Measurements from ENCODE around the gene DDOST.

DDOST gene

DNA sequence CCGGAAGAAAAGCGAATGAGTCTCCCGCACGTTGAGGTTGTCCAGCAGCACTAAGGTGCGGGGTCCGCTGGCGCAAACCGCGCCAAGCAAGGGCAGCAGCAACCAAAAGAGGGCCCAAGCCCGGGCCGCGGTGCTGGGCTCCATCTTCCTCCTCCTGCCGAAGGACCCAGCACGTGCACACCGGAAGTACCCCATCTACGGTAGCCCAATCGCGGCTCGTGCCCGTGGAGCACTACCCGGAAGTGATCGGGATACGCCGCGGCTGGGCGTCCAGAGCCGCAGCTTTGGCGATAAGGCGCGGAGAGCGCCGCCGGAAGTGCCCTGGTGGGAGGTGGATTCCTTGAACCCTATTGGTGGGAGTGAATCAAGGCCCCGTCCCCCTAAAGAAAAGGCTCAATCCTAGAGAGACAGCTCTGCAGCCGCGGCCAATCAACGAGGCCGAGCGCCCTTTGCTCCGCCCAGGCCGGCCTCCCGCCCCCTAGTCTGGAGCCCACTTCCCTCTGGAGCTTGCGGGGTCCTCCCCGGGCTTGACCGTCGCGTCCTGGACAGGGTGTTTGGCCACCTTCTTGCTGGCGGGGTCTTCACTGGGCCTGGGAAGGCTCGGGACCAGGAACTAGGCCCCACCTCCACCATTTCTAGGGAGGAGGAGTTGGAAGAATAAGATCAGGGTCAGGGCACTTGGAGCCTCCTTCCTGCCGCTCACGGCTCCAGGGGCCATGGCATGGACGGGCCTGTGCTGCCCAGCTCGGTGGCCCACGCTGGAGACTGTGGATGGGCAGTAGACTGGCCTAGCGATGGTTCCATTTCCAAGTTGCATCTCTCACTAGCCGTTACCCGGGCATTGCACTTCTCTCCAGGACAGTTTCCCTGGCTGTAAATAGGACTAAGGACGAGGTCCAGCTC lies at the start of gene DDOST:
DDOST (minus strand) TSS at position 163 of the 903 bp plus-strand sequence; CDS start at position 144, 19 bp downstream.
- DNase-seq (ENCODE audit: low read depth in 4 of 4, low spot score in 1 of 4), result peak; percentile 80 to 93 (median 88)

DNA sequence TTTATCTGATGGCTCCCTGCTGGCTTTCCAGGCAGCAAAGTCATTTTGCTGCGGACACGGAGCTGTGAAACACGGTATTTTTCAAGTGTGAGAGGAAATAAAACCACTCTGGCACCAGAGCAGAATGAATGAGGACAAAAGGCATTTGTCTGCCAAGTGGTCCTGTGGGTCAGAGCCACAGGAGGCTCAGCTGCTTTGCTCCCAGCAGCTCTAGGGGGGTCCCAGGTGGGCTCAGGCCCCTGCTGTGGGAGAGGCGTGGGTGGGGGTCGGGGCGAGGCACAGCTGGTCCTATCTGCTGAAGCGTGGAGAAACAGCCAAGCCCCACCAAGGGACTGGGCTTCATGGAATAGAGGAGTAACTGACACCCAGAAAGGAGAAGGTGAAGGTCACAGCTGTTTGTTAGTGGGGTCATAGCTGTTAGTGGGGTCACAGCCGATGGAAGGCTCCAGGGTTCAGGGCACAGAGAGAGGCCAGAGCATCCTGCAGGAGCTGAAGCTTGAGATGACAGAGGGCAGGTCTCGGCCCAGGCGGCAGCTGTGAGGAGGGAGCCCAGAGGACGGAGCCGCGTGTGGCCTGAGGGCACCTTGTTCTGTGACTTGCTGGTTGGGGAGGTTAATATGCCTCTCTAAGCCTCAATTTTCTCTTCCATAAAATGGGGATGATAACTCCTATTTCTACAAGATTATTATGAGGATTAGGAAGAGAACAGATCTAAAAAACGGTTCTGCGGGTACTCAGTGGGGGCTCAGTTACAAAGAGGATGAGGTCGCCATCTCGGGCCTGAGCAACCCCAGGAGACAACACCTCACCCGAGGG lies 49.5 kb upstream of the DDOST start:
- DNase-seq (ENCODE audit: low read depth in 4 of 4, low spot score in 1 of 4), result no peak

DNA sequence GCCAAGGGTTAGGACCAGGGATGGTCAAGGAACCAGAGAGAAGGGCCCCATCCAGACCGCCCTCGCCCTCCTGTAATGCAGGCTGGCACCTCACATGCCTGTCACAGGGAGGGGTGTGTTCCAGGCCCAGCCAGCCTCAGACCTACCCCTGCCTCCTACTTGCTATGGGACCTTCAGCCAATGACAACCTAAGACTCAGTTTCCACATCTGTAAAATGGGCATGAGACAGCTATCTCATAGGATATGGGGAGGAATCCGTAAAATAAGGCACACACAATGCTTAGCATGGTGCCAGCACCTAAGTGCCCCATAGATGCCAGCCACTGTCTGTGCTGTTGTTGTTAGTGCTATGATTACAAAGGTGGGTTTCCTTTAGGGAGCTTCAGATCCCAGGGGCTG lies 48.7 kb upstream of the DDOST start:
- DNase-seq (ENCODE audit: low read depth in 4 of 4, low spot score in 1 of 4), result no peak

DNA sequence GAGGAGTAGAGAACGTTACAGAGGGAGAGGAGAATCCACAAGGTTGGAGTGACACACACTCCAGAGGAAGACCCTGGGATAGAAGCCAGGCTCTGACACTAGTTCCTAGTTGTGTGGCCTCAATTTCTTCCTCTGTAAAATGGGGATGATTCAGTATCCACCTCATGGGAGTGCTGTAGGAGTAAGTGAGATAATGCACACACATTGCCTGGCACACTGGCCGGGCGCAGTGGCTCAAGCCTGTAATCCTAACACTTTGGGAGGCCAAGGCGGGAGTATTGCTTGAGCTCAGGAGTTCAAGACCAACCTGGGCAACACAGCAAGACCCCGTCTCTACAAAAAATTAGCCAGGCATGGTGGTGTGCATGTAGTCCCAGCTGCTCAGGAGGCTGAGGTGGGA lies 47.7 kb upstream of the DDOST start:
- no peak for DNase-seq (ENCODE audit: low read depth in 4 of 4, low spot score in 1 of 4)

DNA sequence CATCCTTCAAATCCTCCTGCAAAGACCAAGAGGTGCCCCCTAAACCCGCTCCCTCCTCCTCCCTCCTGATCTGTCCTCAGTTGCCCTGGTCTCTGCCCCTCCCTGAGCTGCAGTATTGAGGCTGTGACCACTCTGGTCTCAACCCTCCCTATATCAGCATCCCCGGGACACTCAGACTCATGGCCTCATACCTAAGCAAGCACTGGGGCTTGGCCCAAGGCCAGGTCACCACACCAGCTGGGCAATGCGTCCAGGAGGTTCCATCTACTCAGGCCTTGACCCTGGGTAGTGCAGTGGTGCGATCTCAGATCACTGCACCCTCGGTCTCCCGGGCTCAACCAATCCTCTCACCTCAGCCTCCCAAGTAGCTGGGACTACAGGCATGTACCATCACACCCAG lies 46.9 kb upstream of the DDOST start:
- no peak for DNase-seq (ENCODE audit: low read depth in 4 of 4, low spot score in 1 of 4)

- DNase-seq (ENCODE audit: low read depth in 4 of 4, low spot score in 1 of 4), result no peak
Observed at GRCh38 chr1:20706841-20707240, 45.7 kb upstream of the DDOST start.

DNA sequence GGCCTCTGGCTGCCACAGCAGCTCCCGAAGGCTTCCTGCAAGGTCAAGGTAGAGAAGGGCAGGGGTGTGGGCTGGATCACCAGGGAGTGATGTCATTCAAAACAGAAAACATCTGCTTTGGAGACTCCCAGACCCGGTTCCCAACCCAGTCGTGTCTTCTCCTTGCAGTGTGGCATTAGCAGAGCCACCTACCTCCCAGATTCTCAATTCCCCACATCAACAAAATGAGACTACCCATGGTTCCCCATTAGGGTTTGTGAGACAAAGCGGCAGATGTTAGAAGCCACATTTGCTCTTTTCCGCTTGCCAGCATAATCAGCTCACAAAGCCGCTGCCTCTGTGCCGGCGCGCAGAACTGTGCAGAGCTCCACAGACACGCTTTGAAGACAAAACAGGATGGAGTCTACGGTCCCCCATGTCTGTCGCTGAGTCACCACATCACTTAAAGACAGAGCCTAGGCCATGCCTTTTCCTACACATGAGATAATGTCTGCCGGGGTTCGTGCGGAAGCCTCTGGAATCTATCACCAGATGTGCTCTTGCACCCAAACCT lies 44.1 kb upstream of the DDOST start:
- DNase-seq (ENCODE audit: low read depth in 4 of 4, low spot score in 1 of 4), result no peak

DNA sequence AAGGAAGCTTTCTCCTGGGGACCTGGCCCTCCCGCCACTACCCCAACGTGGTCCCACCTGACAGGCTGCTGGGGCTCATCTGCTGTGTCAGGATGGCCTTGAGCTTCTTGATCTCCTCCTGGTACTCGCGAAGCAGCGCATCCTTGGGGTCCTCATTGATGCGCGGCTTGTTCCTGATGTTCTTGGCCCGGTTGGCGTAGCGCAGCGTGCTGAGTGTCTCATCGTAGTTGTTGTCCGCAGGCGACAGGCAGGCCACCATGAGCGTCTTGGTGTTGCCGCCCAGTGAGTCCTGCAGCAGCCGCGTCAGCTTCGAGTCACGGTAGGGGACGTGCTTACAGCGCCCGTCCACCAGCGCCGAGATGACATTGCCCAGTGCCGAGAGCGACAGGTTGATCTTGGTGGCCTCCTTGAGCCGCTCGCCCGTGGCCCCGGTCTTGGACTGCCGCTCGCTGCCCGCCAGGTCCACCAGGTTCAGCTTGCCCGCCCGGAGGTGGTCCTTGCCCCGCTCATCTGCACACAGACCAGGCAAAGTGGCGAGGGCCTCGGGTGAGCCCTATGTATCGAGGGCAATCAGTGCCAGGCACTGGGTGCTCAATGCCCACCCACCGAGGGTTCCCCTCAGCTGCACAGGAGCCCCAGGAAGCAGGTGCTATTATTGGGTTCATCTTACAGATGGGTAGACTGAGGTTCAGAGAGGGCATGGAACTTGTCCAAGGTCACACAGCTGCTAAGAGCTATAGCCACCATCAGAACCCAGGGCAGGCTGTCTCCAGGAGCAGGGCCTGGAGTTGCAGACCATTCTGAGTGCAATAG lies 43.4 kb upstream of the DDOST start:
- no peak for DNase-seq (ENCODE audit: low read depth in 4 of 4, low spot score in 1 of 4)

DNA sequence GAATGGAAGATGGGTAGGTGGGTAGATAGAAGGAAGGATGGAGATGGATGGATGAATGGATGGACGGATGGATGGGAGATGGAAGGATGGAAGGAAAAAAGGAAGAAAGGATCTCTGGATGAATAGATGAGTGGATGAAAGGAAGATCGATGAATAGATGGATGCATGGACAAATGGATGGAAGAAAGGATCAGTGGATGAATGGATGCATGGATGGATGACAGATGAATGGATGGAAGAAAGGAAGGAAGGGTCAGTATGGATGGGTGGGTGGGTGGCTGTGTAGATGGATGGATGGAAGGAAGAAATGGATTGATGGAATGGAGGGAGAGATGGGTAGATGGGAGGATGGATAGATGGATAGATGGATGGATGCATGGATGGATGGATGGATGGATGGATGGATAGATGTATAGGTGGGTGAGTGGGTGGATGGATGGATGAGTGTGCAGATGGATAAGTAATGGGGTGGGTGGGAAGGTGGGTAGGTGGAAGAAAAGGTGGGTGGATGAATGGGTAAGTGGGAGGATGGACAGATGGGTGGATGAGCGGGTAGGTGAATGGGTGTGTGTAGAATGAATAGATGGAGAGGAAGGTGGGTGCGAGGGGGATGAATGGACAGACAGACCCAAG lies 42.1 kb upstream of the DDOST start:
- no peak for DNase-seq (ENCODE audit: low read depth in 4 of 4, low spot score in 1 of 4)

DNA sequence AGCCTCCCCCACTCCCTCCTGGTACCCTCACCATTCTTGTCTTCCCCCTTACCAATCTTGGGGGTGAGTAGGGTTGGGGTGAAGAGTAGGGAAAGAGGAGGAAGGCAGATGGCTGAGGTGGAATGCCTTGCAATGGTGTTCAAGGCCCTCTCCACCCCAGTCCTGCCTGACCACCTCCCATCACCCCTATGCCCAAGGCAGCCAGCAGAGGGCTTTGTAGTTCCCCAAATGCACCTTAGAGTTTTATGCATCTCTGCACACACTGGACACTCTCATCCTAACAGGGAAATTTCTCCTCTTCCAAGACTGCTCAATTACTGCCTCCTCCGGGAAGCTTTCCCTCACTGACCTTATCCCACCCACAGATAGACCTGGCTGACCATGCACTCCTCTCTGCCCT lies 41.2 kb upstream of the DDOST start:
- no peak for DNase-seq (ENCODE audit: low read depth in 4 of 4, low spot score in 1 of 4)

- no peak for DNase-seq (ENCODE audit: low read depth in 4 of 4, low spot score in 1 of 4)
Observed at GRCh38 chr1:20701847-20702246, 40.7 kb upstream of the DDOST start.

DNA sequence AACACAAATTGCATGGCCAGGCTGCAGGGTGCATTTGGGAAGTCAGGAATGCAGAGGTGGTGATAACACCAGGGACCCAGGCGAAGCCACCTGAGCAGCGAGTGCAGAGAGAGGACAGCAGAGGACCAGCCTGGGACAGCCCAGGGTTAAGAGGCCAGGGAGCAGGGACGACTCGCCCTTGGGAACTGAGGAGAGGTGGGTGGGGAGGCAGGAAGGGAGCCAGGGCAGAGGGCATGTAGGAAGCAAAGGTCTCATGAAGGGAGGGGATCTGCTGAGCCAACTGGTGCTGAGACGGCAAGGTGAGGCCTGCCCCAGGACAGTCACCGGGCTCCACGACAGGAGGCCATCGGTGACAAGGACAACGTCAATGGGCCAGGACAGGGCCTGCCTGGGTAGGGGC lies 40.3 kb upstream of the DDOST start:
- no peak for DNase-seq (ENCODE audit: low read depth in 4 of 4, low spot score in 1 of 4)

GRCh38 chr1:20700636-20701215 lies 39.6 kb upstream of the DDOST start:
- DNase-seq (ENCODE audit: low read depth in 4 of 4, low spot score in 1 of 4), result no peak

GRCh38 chr1:20699558-20699957 lies 38.4 kb upstream of the DDOST start:
- DNase-seq (ENCODE audit: low read depth in 4 of 4, low spot score in 1 of 4), result no peak

DNA sequence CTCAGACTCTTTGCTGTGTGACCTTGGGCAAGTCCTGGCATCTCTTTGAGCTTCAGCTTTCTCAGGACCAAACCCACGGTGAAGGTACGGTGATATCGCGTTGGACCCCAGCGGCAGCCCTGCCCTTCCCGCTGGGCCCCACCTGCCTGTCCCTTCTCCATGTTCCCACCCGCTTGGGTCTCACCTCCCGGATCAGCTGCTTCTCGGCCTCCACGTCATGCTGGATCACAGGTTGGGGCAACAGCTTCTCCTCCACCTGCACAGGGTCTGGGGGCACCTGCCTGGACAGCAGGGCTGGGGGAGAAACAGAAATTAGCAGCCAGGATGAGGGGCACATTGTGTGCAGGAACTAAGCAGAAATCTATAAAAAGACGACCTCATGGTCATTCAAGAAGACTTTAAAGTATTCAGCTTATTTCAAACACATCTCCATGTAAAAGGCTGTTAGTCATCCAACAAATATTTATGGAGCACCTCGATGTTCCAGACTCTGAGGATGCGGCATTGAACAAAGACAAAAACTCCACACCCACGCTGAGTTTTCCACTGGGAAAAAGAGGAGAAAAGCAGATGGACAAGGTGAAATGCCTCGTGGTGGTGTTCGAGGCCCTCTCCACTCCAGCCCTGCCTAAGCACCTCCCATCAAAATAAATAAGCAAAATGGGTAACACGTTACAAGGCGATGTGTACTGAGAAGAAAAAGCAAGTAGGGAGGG lies 37.2 kb upstream of the DDOST start:
- DNase-seq (ENCODE audit: low read depth in 4 of 4, low spot score in 1 of 4), result no peak

DNA sequence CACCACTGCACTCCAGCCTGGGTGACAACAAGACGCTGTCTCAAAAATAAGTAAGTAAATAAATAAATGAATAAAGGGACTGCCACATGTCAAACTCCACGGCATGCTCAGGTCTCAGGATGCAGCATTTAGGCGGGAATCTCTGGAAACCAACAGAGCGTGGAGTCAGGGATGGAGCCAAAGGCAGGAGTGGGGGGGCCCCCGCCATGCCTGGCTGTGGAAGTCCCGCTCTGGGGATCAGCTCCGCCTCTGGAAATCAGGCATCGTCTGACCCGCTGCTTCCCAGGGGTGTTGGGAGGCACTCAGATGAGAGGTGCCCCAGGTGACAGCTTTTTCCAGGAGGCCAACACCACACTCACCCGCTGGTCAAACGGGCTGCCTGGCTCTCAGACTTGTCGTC lies 36.4 kb upstream of the DDOST start:
- DNase-seq (ENCODE audit: low read depth in 4 of 4, low spot score in 1 of 4), result no peak

GRCh38 chr1:20696397-20697333 lies 35.5 kb upstream of the DDOST start:
- peak; percentile 51 to 64 (median 54) for DNase-seq (ENCODE audit: low read depth in 4 of 4, low spot score in 1 of 4)

DNA sequence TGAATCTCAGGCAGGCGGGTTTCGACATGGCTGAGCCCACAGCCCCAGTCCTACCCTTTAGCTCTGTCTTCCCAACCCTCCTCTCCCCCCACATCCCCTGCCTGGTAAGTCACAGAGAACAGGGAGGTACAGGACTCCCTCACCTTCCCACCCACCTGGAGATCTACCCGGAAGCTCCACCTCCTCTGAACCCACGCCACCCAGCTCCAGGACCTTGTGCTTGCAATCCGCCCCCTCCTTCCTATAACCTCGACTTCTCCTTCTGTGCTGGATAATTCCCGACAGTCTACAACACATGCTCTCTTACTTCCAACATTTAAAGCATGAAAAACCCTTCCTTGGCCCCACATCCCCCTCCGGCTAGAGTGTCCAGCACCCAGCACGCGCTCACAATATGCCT lies 34.3 kb upstream of the DDOST start:
- DNase-seq (ENCODE audit: low read depth in 4 of 4, low spot score in 1 of 4), result no peak
